ENCODE measurements around the gene ACTG1.
A peak's percentile ranks its signal among the peaks of the same experiment; 100 is the strongest.

ACTG1 gene

DNA sequence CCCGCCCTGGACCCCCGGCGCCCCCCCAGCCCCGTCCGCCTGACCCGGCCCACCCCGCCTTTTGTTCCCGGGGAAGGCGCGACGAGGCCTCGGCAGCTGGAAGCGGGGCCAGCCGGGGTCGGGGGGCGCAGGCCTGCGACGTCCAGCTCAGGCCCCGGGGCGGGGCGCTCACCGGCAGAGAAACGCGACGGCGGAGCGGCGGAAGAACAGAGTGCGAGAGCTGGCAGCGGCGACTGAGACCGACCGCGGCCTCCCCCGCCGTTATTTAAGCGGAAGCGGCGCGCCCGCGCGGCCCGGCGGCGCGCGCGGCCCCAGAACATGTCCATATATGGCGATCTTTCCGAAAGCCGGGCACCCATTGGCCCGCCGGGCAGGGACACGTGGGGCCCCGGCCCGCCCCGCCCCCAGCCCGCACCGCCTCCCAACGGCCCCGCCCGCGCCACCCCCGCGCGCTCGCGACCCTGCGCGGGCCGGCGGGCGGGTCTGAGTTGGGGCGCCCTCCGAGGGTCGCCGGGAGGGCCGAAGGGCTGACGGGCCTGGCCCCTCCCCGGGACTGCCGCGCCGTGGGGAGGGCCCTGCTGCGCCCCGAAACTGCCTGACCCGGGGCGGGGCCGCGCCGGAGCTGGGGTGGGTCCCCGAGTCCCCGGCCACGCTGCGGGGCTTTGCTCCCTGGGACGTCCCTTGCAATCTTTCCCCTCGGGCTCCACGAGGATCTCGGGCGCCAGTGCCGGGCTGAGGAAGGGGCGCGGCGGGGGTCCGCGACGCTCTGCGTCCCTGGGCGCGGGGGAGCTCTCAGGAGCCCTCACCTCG, at the start of gene ACTG1:
Gene ACTG1, minus strand, starts transcription at position 238 of the 810 bp plus-strand sequence. CDS start 445 bp downstream, outside the sequence.
- peak; percentile 97 for DNase-seq

GRCh38 chr17:81561494-81561885, 48.9 kb upstream of the ACTG1 start:
- no peak for DNase-seq

DNA sequence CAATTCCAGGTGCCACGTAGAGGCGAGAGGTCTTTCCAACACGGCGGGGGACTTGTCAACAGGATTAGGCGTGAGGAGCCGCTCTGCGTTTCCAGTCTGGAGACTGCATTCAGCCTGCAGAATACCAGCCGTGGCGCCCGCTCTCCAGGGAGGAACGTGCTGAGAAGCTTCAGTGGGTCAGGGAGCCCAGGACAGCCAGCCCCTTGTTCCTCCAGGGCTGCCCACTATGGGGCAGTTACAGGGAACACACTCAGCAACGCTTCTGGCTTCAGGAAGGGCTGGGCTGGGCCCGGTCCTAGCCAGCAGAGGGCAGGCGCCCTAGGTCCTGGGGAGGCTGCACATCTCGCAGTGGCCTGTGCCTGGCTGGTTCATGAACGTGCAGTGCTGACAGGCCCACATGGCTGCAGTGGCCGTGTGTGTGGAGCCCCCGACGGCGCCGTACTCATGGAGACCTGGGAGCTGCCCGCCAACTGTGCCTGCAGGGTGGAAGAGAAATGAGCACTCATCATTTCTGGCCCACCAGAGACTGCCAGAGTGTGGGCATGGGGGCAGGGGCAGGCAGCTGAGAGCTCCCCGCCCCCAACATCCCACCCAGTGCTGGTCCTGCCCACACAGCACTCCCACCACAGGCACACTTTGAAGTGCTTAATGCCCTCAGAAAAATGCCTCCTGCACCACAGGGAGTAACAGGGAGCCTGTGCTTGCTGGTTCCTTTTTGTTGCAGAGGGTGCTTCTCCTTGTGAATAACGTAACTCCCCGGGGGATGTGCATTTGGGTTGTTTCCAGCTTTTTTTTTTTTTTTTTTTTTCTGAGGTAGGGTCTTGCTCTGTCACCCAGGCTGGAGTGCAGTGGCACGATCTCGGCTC, 46.6 kb upstream of the ACTG1 start:
- no peak for DNase-seq

DNA sequence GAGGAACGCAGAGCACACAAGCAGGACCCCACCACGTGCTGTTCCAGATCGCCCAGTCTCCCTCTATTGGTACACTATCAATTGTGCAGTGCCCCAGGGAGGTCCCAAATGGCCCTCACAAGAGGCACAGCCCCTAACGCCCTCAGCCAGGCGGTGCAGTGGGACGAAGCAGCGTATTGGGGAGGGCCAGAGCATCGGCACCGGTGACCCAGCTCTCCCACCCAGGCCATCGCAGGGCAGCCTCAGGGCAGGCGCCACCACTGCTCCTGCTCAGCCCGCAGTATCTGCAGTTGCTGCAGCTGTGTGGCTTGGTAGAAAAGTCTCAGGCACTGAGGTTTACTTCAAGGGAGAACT, 45.5 kb upstream of the ACTG1 start:
- DNase-seq: no peak

GRCh38 chr17:81557276-81558114, 44.9 kb upstream of the ACTG1 start:
- DNase-seq: no peak

DNA sequence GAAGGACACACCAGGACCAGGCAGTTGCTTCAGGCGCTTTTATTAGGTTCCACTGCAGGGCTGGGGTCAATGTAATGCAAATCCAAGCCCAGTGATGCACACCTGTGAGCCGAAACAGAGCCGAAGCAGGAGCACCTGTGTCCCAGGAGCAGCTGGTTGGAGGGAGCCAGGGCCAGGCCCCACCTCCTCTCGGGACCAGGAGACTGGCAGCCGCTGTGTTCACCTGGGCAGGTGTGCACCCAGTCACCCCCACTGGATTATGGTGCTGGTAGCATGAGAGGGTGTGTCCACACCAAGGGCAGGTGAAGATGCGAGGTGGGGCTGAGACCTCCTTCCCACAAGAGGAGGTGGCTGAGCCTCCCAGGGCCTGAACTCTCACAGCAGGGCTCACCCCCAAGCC, 44.3 kb upstream of the ACTG1 start:
- DNase-seq: no peak

DNA sequence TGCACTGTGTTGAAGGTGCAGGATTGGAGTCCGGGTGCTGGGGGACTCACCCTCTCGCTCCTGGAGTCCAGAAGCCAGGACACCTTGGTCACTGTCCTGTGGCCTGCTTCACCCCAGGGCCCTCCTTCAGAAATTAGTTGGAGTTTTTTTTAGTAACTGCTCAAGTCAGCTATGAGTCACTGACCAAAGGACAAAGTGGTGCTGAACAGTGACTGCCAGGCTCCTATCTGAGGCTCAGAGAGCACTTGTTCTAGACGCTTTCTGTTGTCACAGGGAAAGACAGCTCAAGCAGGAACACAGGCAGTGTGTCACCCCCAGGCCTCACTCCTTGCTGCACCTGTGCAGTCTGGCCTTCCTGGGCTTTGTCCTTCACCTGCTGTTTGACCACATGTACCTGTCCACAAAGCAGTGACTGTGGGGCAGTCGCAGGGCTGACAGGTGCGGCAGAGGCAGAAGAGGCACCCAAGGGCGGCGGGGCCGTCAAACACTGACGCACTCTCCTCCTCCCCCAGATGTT, 43.6 kb upstream of the ACTG1 start:
- peak; percentile 33 for DNase-seq

GRCh38 chr17:81553616-81554181, 41.1 kb upstream of the ACTG1 start:
- peak; percentile 97 for DNase-seq

GRCh38 chr17:81553018-81553615, 40.5 kb upstream of the ACTG1 start:
- DNase-seq: peak; percentile 73

- DNase-seq: peak; percentile 81
These were observed 39.8 kb upstream of the ACTG1 start, which contains the start of gene FAAP100 for GRCh38 chr17:81552244-81553017. Gene FAAP100 (minus strand): TSS chr17:81552353. CDS start chr17:81552330, 23 bp downstream.

DNA sequence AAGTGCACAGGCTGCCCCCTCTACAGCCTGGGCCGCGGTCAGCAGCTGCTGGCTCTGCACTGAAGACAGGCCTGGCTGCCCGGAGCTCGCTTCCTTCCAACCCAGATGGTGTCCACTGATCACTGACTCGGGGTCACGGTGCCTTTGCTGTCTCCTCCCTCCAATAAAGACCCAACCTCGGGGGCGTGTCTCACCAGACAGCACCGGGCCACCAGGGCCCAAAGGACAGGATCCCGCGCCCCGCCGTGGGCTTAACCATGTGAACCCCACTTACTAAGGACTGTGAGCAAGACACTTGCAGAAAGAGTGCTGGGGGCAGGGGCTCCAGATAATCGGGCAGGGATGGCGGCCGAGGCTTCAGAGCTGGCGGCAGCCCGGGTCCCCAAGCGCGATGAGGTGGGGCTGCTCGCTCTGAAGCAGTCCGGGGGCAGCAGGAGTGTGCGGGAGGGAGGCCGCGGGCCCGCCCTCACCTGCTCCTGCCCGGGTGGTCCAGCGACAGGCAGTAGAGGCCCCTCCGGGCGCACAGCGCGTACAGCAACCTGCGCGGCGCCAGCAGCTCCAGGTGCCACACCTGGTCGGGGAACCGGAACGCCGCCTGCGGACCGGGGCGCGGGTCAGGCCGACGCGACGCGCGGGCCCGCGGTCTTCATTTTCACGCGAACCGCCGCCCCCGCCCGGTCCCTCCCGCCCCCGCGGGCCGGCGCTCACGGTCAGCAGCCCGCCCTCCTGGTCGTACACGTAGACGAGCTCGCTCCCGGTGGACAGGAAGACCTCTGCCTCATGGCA, 39.1 kb upstream of the ACTG1 start:
- no peak for DNase-seq

GRCh38 chr17:81550830-81551457, 38.3 kb upstream of the ACTG1 start:
- DNase-seq: no peak

- no peak for DNase-seq
These were observed 37.7 kb upstream of the ACTG1 start for GRCh38 chr17:81550285-81550684.

DNA sequence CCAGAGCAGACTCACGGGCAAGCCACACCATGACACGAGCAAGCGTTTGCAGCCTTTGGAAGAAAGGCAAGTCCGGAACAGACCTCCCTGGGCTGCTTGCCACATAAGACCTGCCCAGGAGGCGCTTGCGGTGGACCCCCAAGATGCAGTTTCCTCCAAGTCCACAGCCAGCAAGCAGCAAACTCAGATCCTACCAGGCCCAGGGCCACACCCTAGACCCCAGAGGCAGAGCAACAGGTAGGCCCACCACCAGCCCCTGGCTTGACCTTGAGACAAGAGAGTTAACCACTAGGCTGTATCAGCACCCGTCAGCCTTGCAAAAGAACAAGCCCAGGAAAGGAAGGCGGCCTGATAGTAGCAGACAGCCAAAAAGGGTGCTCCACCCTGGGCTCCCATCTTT, 37.2 kb upstream of the ACTG1 start:
- DNase-seq: no peak

- DNase-seq: no peak
These were observed 36.5 kb upstream of the ACTG1 start for GRCh38 chr17:81549031-81549557.

GRCh38 chr17:81547614-81547982, 35.0 kb upstream of the ACTG1 start:
- no peak for DNase-seq

GRCh38 chr17:81546906-81547613, 34.5 kb upstream of the ACTG1 start:
- DNase-seq: no peak

- DNase-seq: no peak
These were observed 32.8 kb upstream of the ACTG1 start for GRCh38 chr17:81545160-81545949.

Data from fibroblast of skin of right biceps (primary cell).